Endothelial cell of umbilical vein (primary cell): ENCODE measurements around the gene SEMA3E. TPM values are rescaled to one million over a fixed set of nuclear protein-coding genes. Genes with fewer than 3 reads are reported as not detected.

Experiments used
- BruUV-seq: library from RNA; stranded (reverse); fragments of 400-500 nt; replicated peaks from 2 replicates; lab custom pipeline; 2021; lab: Mats Ljungman, UMichigan
- CTCF ChIA-PET: fragments of 300-600, 350-600 bp; sonication (Branson Sonifier 250); formaldehyde crosslinking; loops from one replicate; lab custom pipeline; 2021; ENCODE audit warnings: antibody characterized with exemption, inconsistent platforms; lab: Charles Lee
- POLR2A ChIA-PET: fragments of 300-600, 350-600 bp; sonication (Branson Sonifier 250); formaldehyde crosslinking; loops from one replicate; lab custom pipeline; 2021; ENCODE audit warnings: antibody characterized with exemption, inconsistent platforms; lab: Charles Lee
- DNase-seq: peaks from one replicate; pipeline ENCODE4 v3.0.0-alpha.2; 2011; ENCODE audit warnings: low read depth, low spot score
- FAIRE-seq: peaks from 2 replicates; lab custom pipeline; 2011; peaks lifted over from hg19 to GRCh38; lab: Jason Lieb, UNC
- H2AFZ ChIP-seq: 2 replicates; pipeline ENCODE4 v1.6.0; 2012; ENCODE audit warnings: low read depth, low read length, control low read depth, inconsistent platforms
- H3K27ac ChIP-seq: 2 replicates; pipeline ENCODE4 v1.5.1; 2011; ENCODE audit warnings: low read depth, mild to moderate bottlenecking, control low read depth, low read length, moderate library complexity; ENCODE audit not compliant: insufficient read depth
- H3K27me3 ChIP-seq, 2 experiments: 2 replicates each; pipeline versions ENCODE4 v1.6.0 to v1.6.1; 2011; ENCODE audit warnings: low read length in 2 of 2, mixed read lengths in 1 of 2; ENCODE audit not compliant: control insufficient read depth in 2 of 2, insufficient read depth in 2 of 2
- H3K36me3 ChIP-seq, 2 experiments: 2 replicates in 1 of 2; 3 replicates in 1 of 2; pipeline ENCODE4 v1.5.1; 2011; ENCODE audit warnings: low read length in 2 of 2, mild to moderate bottlenecking in 1 of 2, moderate library complexity in 1 of 2; ENCODE audit not compliant: control insufficient read depth in 2 of 2, insufficient read depth in 2 of 2; ENCODE audit errors: extremely low read depth in 1 of 2
- H3K4me1 ChIP-seq: 3 replicates; pipeline ENCODE4 v1.5.1; 2011; ENCODE audit warnings: mild to moderate bottlenecking, low read length; ENCODE audit not compliant: control insufficient read depth, insufficient read depth; ENCODE audit errors: extremely low read depth
- H3K4me2 ChIP-seq: 2 replicates; pipeline ENCODE4 v1.6.1; 2011; ENCODE audit warnings: low read length, control low read depth, mixed read lengths; ENCODE audit not compliant: insufficient read depth
- H3K4me3 ChIP-seq, 3 experiments: fragments of 200-600 bp in 1 of 3; sonication (generic), shearing (Covaris generic) in 1 of 3; replicated peaks in 1 of 3; 2 replicates each; pipeline ENCODE4 v1.5.1; 2011 to 2016; ENCODE audit warnings: control low read depth in 3 of 3, low read length in 3 of 3, mild to moderate bottlenecking in 2 of 3, inconsistent platforms in 1 of 3, low read depth in 1 of 3, moderate library complexity in 1 of 3; ENCODE audit not compliant: insufficient read depth in 1 of 3
- H3K79me2 ChIP-seq: 2 replicates; pipeline ENCODE4 v1.6.0; 2012; ENCODE audit warnings: low read length, inconsistent platforms; ENCODE audit not compliant: control insufficient read depth, insufficient read depth
- H3K9ac ChIP-seq: replicated peaks from 2 replicates; pipeline ENCODE3; 2011; ENCODE audit warnings: low read length, control low read depth; ENCODE audit not compliant: insufficient read depth; ENCODE audit errors: extremely low read depth
- H3K9me1 ChIP-seq: replicated peaks from 3 replicates; pipeline ENCODE4 v1.6.0; 2011; ENCODE audit warnings: mild to moderate bottlenecking, low read length; ENCODE audit not compliant: control insufficient read depth, insufficient read depth; ENCODE audit errors: extremely low read depth
- H3K9me3 ChIP-seq: replicated peaks from 2 replicates; pipeline ENCODE4 v1.5.1; 2012; ENCODE audit warnings: low read length, inconsistent platforms; ENCODE audit not compliant: control insufficient read depth, insufficient read depth
- H4K20me1 ChIP-seq: replicated peaks from 2 replicates; pipeline ENCODE3; 2011; ENCODE audit warnings: mild to moderate bottlenecking, low read length; ENCODE audit not compliant: control insufficient read depth, insufficient read depth; ENCODE audit errors: extremely low read depth
- EZH2 ChIP-seq: IDR thresholded peaks from 2 replicates; pipeline ENCODE4 v1.6.1; 2012; ENCODE audit warnings: borderline replicate concordance, low read depth, mild to moderate bottlenecking, moderate library complexity, low read length, inconsistent platforms; ENCODE audit not compliant: severe bottlenecking
- FOS ChIP-seq: IDR thresholded peaks from 2 replicates; pipeline ENCODE4 v1.6.1; 2011; ENCODE audit warnings: mild to moderate bottlenecking, low read length, moderate library complexity, borderline replicate concordance; ENCODE audit not compliant: insufficient read depth
- GATA2 ChIP-seq: IDR thresholded peaks from 2 replicates; pipeline ENCODE4 v1.7.0; 2011; ENCODE audit warnings: low read depth, mild to moderate bottlenecking, moderate library complexity, mixed read lengths, low read length; ENCODE audit not compliant: insufficient read length, insufficient read depth
- JUN ChIP-seq: IDR thresholded peaks from 2 replicates; pipeline ENCODE4 v1.6.1; 2011; ENCODE audit warnings: borderline replicate concordance, low read depth; ENCODE audit not compliant: insufficient read length, insufficient read depth
- MYC ChIP-seq: IDR thresholded peaks from one replicate; pipeline ENCODE4 v1.6.1; 2011; ENCODE audit warnings: mild to moderate bottlenecking, low read depth, low read length
- POLR2A ChIP-seq: IDR thresholded peaks from 2 replicates; pipeline ENCODE4 v1.6.1; 2012; ENCODE audit warnings: low read depth, mild to moderate bottlenecking, control low read depth, low read length
- POLR2AphosphoS5 ChIP-seq: IDR thresholded peaks from 2 replicates; pipeline ENCODE4 v1.6.1; 2012; ENCODE audit warnings: low read depth, mild to moderate bottlenecking, control low read depth, low read length, moderate library complexity; ENCODE audit not compliant: insufficient read depth
- dilution Hi-C: fragments of 300-500 bp; cut with MboI; formaldehyde crosslinking; loops from one replicate; pipeline ENCODE4 v1.15.0; 2019; ENCODE audit warnings: low sequenced_read_pairs; ENCODE audit not compliant: extremely low pct_ligation_motif_present
- intact Hi-C: fragments of 100-400 bp; cut with micrococcal nuclease; formaldehyde crosslinking; loops from one replicate; pipeline ENCODE4 v1.10.0; 2022
- polyA plus RNA-seq, 4 experiments: library from polyadenylated mRNA; depleted of rRNA in 3 of 4; stranded (reverse) in 3 of 4; unstranded in 1 of 4; fragments of >200 nt; gene quantifications; 2 replicates each; pipeline versions ENCODE4 v1.2.1 to v1.2.3, GENCODE V29; 2011 to 2012; ENCODE audit warnings: missing spikeins in 1 of 4
- total RNA-seq: library from RNA; stranded (reverse); gene quantifications from 2 replicates; pipeline ENCODE4 v1.2.3, GENCODE V29; 2021
- TF ChIP-seq, protein P1 (sequence below), 2 donors: IDR thresholded peaks; 1 replicate in 1 of 2; 2 replicates in 1 of 2; pipeline ENCODE4 v1.5.1; 2011; ENCODE audit warnings: low read length in 2 of 2, mild to moderate bottlenecking in 2 of 2, moderate library complexity in 2 of 2, control low read depth in 1 of 2, inconsistent platforms in 1 of 2, low read depth in 1 of 2; ENCODE audit not compliant: insufficient read depth in 1 of 2; ENCODE audit errors: extremely low read depth in 1 of 2
- TF ChIP-seq, protein P2 (sequence below): IDR thresholded peaks from 2 replicates; pipeline ENCODE4 v1.6.1; 2011; ENCODE audit not compliant: insufficient read depth, insufficient read length

Gene SEMA3E
- total and polyA plus RNA-seq, 2 donors (not counting 3 experiments of a cell fraction or from before 2014, with no cell fraction given), result not detected

DNA sequence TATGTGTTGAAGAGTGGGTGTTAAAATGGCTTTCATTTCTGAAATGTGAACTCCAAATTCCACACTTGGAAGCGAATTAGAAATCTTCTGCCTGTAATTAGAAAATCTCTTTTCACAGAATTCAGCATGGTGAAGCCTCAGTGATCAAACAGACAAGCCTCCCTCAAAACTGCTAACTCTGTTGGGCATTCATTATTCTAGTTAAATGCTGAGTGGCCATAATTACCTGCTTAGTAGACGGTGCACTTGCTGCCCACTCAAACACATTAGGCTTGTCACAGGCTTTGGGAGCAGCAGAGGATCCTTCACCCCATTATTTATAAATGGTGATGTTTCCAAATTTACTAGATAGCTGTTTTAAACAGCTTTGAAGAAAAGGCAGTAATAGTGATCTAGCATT, 309.0 kb downstream of the SEMA3E start:
- ChIA-PET CTCF (no interaction called here), POLR2A (no interaction called here)
- no TSS peak for BruUV-seq
- intact Hi-C loops, result no loop called here
- no peaks in the 10 kb centered on the region for H3K79me2 ChIP-seq
- H3K9me1 ChIP-seq, result no peaks in the 10 kb centered on the region
- TF ChIP-seq JUN, result no peak
- TF ChIP-seq, protein P1, sequence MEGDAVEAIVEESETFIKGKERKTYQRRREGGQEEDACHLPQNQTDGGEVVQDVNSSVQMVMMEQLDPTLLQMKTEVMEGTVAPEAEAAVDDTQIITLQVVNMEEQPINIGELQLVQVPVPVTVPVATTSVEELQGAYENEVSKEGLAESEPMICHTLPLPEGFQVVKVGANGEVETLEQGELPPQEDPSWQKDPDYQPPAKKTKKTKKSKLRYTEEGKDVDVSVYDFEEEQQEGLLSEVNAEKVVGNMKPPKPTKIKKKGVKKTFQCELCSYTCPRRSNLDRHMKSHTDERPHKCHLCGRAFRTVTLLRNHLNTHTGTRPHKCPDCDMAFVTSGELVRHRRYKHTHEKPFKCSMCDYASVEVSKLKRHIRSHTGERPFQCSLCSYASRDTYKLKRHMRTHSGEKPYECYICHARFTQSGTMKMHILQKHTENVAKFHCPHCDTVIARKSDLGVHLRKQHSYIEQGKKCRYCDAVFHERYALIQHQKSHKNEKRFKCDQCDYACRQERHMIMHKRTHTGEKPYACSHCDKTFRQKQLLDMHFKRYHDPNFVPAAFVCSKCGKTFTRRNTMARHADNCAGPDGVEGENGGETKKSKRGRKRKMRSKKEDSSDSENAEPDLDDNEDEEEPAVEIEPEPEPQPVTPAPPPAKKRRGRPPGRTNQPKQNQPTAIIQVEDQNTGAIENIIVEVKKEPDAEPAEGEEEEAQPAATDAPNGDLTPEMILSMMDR (IDR thresholded peaks at IDR 0.05; ENCODE audit: extremely low read depth in 1 of 2, insufficient read depth in 1 of 2, low read depth in 1 of 2, low read length in 2 of 2), result no peak
- TF ChIP-seq EZH2, result no peak
- no peak for TF ChIP-seq GATA2
- TF ChIP-seq, protein P2, sequence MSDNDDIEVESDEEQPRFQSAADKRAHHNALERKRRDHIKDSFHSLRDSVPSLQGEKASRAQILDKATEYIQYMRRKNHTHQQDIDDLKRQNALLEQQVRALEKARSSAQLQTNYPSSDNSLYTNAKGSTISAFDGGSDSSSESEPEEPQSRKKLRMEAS, result no peak
- TF ChIP-seq POLR2AphosphoS5, result no peak
- no peak for TF ChIP-seq FOS
- no peak for TF ChIP-seq MYC
- no peak for TF ChIP-seq POLR2A
- H3K27ac ChIP-seq, result no peak overlapping the region
- H3K4me3 ChIP-seq, result no peak overlapping the region
- H3K9ac ChIP-seq, result no peak overlapping the region
- H3K4me2 ChIP-seq, result no peak overlapping the region
- H2AFZ ChIP-seq, result no peak overlapping the region
- DNase-seq, result no peak
- no peaks in the 10 kb centered on the region for H3K9me3 ChIP-seq
- FAIRE-seq, result no peak
- peaks cover 0 to 8% of the 10 kb centered on the region in 2 experiments for H3K27me3 ChIP-seq
- H3K4me1 ChIP-seq, result no peaks in the 10 kb centered on the region
- H3K36me3 ChIP-seq, result no peaks in the 10 kb centered on the region
- dilution Hi-C loops, result no loop called here
- no peaks in the 10 kb centered on the region for H4K20me1 ChIP-seq
